Psoas muscle (tissue), 8 donors: ENCODE data around the gene PAFAH2. TPM values are rescaled to one million over a fixed set of nuclear protein-coding genes. Genes with fewer than 3 reads are reported as not detected.

Experiments used
- ATAC-seq, 4 donors: fragments of 200-7000 bp; cut with Tn5 transposase; one replicate each; pipeline ENCODE4 v1.9.1; 2020; ENCODE audit warnings: moderate library complexity in 3 of 4, mild to moderate bottlenecking in 2 of 4
- DNase-seq, 2 donors: peaks; one replicate each; pipeline ENCODE4 v3.0.0-alpha.2; 2020
- H3K27ac ChIP-seq: fragments of 200-600 bp; one replicate; pipeline ENCODE4 v1.8.0; 2022
- H3K27me3 ChIP-seq, 3 donors: fragments of 200-600 bp in 1 of 3; one replicate each; pipeline versions ENCODE4 v1.6.1 to v1.8.0; 2013 to 2022; ENCODE audit warnings: low read length in 2 of 3, mild to moderate bottlenecking in 2 of 3, moderate library complexity in 1 of 3; ENCODE audit not compliant: insufficient read depth in 3 of 3
- H3K36me3 ChIP-seq, 2 donors: fragments of 200-600 bp in 1 of 2; one replicate each; pipeline versions ENCODE4 v1.6.1 to v1.8.0; 2013 to 2022; ENCODE audit warnings: low read depth in 1 of 2, mild to moderate bottlenecking in 1 of 2, moderate library complexity in 1 of 2; ENCODE audit not compliant: insufficient read depth in 1 of 2
- H3K4me1 ChIP-seq: fragments of 200-600 bp; one replicate; pipeline ENCODE4 v1.8.0; 2022
- H3K4me3 ChIP-seq: fragments of 200-600 bp; one replicate; pipeline ENCODE4 v1.8.0; 2022; ENCODE audit warnings: mild to moderate bottlenecking
- H3K9me3 ChIP-seq: fragments of 200-600 bp; one replicate; pipeline ENCODE4 v1.8.0; 2022
- CTCF ChIP-seq: fragments of 200-600 bp; IDR thresholded peaks from one replicate; pipeline ENCODE4 v1.8.0; 2022; ENCODE audit warnings: antibody characterized with exemption
- WGBS, 3 donors: extraction: QIAGEN DNeasy Blood & Tissue Kit; methylation state at CpG; one replicate each; pipeline versions ENCODE4 v1.1.6 to v1.1.7; 2013; 5-methylcytosine and 5-hydroxymethylcytosine counted together
- intact Hi-C, 2 donors: fragments of 100-400 bp; cut with DNase I; formaldehyde crosslinking; loops; one replicate each; pipeline versions ENCODE4 v1.11.0 to v1.14.2; 2022
- polyA plus RNA-seq, 3 donors: library from polyadenylated mRNA; stranded (reverse); fragments of 200-250 nt; gene quantifications; one replicate each; pipeline ENCODE4 v1.2.3, GENCODE V29; 2013
- total RNA-seq, 4 donors: library from RNA; stranded (reverse); fragmentation: NEBNext Ultra II Directional in 2 of 4; extraction: Animal tissue kit (Norgen Biotek cat#: 25700) in 2 of 4; gene quantifications; one replicate each; pipeline versions ENCODE4 v1.2.1 to v1.2.4, GENCODE V29; 2021 to 2023
- donor health status: healthy with polysubstance abuse.
- donor health status: DM: no; HTN: no; CAD: no; lungs with moderate emphysema.
- donor health status: Bipolar disorder and iron deficiency.
- donor health status: healthy.
- donor health status: DM: yes; HTN: yes; CAD: no.
- donor health status: DM: no; HTN: no; CAD: no.
- donor health status: DM: no; HTN: no; CAD: no.
- donor health status: DM: yes; HTN: yes; CAD: no.

The PAFAH2 gene
- total and polyA plus RNA-seq, 7 donors = 5.1 to 30.1 (median 11.3) TPM

GRCh38 chr1:26025060-26025459 is 27.2 kb upstream of the PAFAH2 start:
- DNase-seq = no peak
- H3K27ac ChIP-seq = peak overlapping the region; percentile 36
- intact Hi-C loops = no loop called here
- WGBS, 3 donors = 58 to 72% (median 61%) methylated on average over 5 of the region's 5 CpGs
- peaks cover 26% of the 10 kb centered on the region for H3K4me1 ChIP-seq
- no peaks in the 10 kb centered on the region for H3K36me3 ChIP-seq
- no peak for TF ChIP-seq CTCF
- H3K27me3 ChIP-seq = no peaks in the 10 kb centered on the region
- ATAC-seq = no peak
- H3K9me3 ChIP-seq = no peaks in the 10 kb centered on the region
- H3K4me3 ChIP-seq = no peak overlapping the region

GRCh38 chr1:26023826-26024225 is 26.0 kb upstream of the PAFAH2 start:
- H3K27me3 ChIP-seq = no peaks in the 10 kb centered on the region
- no peaks in the 10 kb centered on the region for H3K9me3 ChIP-seq
- intact Hi-C loops = no loop called here
- H3K4me1 ChIP-seq = peaks cover 26% of the 10 kb centered on the region
- H3K27ac ChIP-seq = peak overlapping the region; percentile 36
- no peak overlapping the region for H3K4me3 ChIP-seq
- no peaks in the 10 kb centered on the region for H3K36me3 ChIP-seq
- WGBS, 3 donors = 67 to 74% (median 71%) methylated on average over 5 of the region's 5 CpGs
- no peak for TF ChIP-seq CTCF
- no peak for ATAC-seq
- DNase-seq = no peak

DNA sequence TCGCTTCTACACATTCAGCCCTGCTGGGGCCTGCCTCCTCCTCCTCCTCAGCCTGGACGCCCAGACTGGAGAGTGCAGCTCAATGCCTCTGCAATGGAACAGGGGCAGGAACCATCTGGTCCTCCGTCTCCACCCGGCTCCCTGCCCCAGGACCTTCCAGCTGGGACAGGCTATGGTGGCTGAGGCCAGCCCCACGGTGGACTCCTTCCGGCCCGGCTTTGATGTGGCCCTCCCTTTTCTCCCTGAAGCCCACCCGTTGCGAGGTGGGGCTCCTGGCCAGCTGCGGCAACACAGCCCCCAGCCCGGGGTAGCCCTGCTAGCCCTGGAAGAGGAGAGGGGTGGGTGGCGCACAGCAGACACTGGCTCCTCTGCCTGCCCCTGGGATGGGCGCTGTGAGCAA is 25.1 kb upstream of the PAFAH2 start:
- TF ChIP-seq CTCF = no peak
- H3K9me3 ChIP-seq = no peaks in the 10 kb centered on the region
- H3K36me3 ChIP-seq = no peaks in the 10 kb centered on the region
- peak overlapping the region; percentile 9 for H3K4me3 ChIP-seq
- intact Hi-C loops = no loop called here
- peaks cover 30% of the 10 kb centered on the region for H3K4me1 ChIP-seq
- DNase-seq (no peak), ATAC-seq (peak in 2 of 4 donors; percentile 2 to 16)
- WGBS, 3 donors = 46 to 55% (median 48%) methylated on average over 13 of the region's 13 CpGs
- H3K27ac ChIP-seq = peak overlapping the region; percentile 73
- H3K27me3 ChIP-seq = no peaks in the 10 kb centered on the region

- intact Hi-C loops = no loop called here
- DNase-seq = no peak
- peak overlapping the region; percentile 9 for H3K4me3 ChIP-seq
- H3K9me3 ChIP-seq = no peaks in the 10 kb centered on the region
- TF ChIP-seq CTCF = no peak
- H3K36me3 ChIP-seq = no peaks in the 10 kb centered on the region
- 21 to 36% (median 28%) methylated on average over 8 of the region's 8 CpGs for WGBS, 3 donors
- peak; percentile 31 to 39 (median 34) for ATAC-seq
- peak overlapping the region; percentile 73 for H3K27ac ChIP-seq
- H3K4me1 ChIP-seq = peaks cover 34% of the 10 kb centered on the region
- no peaks in the 10 kb centered on the region for H3K27me3 ChIP-seq
These were observed 24.5 kb upstream of the PAFAH2 start for GRCh38 chr1:26022404-26022779.

DNA sequence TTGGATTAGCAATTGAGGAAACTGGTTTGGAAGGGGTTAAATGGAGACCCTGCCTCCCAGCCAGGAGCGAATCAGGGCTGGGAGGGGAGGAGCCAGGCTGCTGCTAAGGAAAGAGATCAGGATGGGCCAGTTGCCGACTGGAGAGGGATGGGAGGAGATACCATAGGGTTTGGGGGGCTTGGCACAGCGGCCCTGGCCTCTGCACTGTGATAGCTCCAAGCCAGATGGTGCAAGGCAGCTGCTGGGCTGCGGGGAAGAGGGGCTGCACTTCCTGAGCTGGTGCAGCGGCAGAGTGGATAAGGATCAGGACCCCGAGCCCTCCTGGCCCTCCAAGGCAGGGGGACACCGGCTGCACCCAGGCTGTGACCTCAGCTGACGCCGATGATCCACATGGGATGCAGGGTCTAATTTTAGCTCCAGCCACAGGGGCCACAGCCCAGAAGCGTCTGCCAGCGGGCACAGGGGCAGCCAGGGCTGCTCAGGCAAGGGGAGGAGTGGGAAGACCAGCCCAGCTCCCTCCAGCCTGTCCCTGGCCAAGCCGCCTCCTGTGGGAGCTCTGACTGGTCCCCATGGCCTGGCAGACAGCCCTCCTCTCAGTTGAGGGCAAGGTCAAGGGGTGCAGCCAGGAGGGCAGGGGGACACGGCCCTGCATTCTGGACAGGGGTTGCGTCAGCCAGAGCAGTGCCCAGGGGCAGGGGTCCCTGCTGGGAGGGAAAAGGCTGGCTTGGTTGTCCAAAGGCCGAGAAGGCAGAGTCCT is 24.0 kb upstream of the PAFAH2 start, which contains the start of gene EXTL1:
Gene EXTL1 (plus strand): TSS at position 129 of the 757 bp plus-strand sequence. CDS start 872 bp downstream, outside the sequence.
- TF ChIP-seq CTCF = no peak
- Histone ChIP-seq H3K27me3 (no peaks in the 10 kb centered on the region), H3K36me3 (no peaks in the 10 kb centered on the region), H3K4me1 (peaks cover 39% of the 10 kb centered on the region), H3K27ac (peak within 1 kb of the TSS; percentile 73), H3K4me3 (peak within 1 kb of the TSS; percentile 9), H3K9me3 (no peaks in the 10 kb centered on the region)
- peak; percentile 64 to 87 for DNase-seq
- 16 to 19% (median 16%) methylated on average over 13 to 15 of the region's 15 CpGs for WGBS, 3 donors
- peak; percentile 81 to 84 (median 83) for ATAC-seq
- intact Hi-C loops = no loop called here
